ENCODE measurements around the gene POU2AF3.

- TF ChIP-seq CTCF (conservative IDR thresholded peaks at IDR 0.05 in 1 of 2, IDR thresholded peaks at IDR 0.05 in 1 of 2; ENCODE audit: low read depth in 1 of 2, low read length in 2 of 2), result no peak
- TF ChIP-seq EZH2 (IDR thresholded peaks at IDR 0.05; ENCODE audit: low read length, missing control alignments), result no peak
Measured at GRCh38 chr11:111355956-111356659, 57.8 kb downstream of the POU2AF3 start.

Measured in fibroblast of lung (primary cell).